K562 (cell line): ENCODE data around the gene CCNK. TPM values are rescaled to one million over a fixed set of nuclear protein-coding genes. Genes with fewer than 3 reads are reported as not detected.

Experiments used
- BCOR ChIP-seq: fragments of 450-650 bp; IDR thresholded peaks from 2 replicates; pipeline ENCODE4 v1.6.1; 2016
- C11orf30 ChIP-seq: fragments of 450-650 bp; IDR thresholded peaks from 2 replicates; pipeline ENCODE4 v1.6.1; 2016; ENCODE audit warnings: low read depth, mild to moderate bottlenecking
- CHD4 ChIP-seq: fragments of 200-600 bp; sonication (generic); IDR thresholded peaks from 3 replicates; pipeline ENCODE4 v1.6.1; 2012; ENCODE audit warnings: low read depth, mild to moderate bottlenecking, mixed read lengths, low read length, inconsistent platforms; ENCODE audit not compliant: insufficient read depth, insufficient replicate concordance, poor library complexity, severe bottlenecking
- E2F3 ChIP-seq: fragments of 250-450 bp; sonication (Bioruptor Pico); IDR thresholded peaks from 2 replicates; pipeline ENCODE4 v1.4.0; 2020; ENCODE audit warnings: mild to moderate bottlenecking
- MAFK ChIP-seq: IDR thresholded peaks from 2 replicates; pipeline ENCODE4 v1.6.1; 2011; ENCODE audit warnings: low read length, improper control_type of control experiment
- SETDB1 ChIP-seq: IDR thresholded peaks from one replicate; pipeline ENCODE4 v1.6.1; 2012; ENCODE audit warnings: low read length, control low read depth, inconsistent platforms
- SIX5 ChIP-seq, 2 experiments: IDR thresholded peaks; 2 replicates each; pipeline ENCODE4 v1.6.1; 2011; ENCODE audit warnings: low read length in 2 of 2, borderline replicate concordance in 1 of 2, low read depth in 1 of 2, mild to moderate bottlenecking in 1 of 2, moderate library complexity in 1 of 2; ENCODE audit not compliant: insufficient read depth in 1 of 2
- ZBTB11 ChIP-seq, 3 experiments: fragments of 200-800 bp in 1 of 3; fragments of 250-450 bp in 1 of 3; fragments of 450-650 bp in 1 of 3; sonication (Bioruptor Pico) in 1 of 3; sonication (Bioruptor generic) in 1 of 3; formaldehyde crosslinking in 1 of 3; IDR thresholded peaks; 2 replicates each; pipeline versions ENCODE4 v1.6.1 to v1.8.0; 2016 to 2022; ENCODE audit warnings: mild to moderate bottlenecking in 2 of 3, missing genetic modification characterization in 2 of 3, missing compliant biosample characterization in 1 of 3, moderate library complexity in 1 of 3
- ZNF316 ChIP-seq: fragments of 450-650 bp; IDR thresholded peaks from 2 replicates; pipeline ENCODE4 v1.6.1; 2016
- ZNF431 ChIP-seq: sonication (generic); formaldehyde crosslinking; IDR thresholded peaks from 2 replicates; pipeline ENCODE4 v1.8.0; 2022; ENCODE audit warnings: mild to moderate bottlenecking, missing genetic modification reagents
- ZNF717 ChIP-seq: fragments of 250-450 bp; sonication (Bioruptor Pico); IDR thresholded peaks from 2 replicates; pipeline ENCODE4 v1.5.0; 2021
- ZSCAN32 ChIP-seq: fragments of 450-650 bp; formaldehyde crosslinking; IDR thresholded peaks from 2 replicates; pipeline ENCODE4 v1.4.0; 2020; ENCODE audit warnings: mild to moderate bottlenecking, moderate library complexity
- polyA plus RNA-seq, 8 experiments: library from polyadenylated mRNA; depleted of rRNA in 4 of 8; stranded (reverse) in 5 of 8; unstranded in 3 of 8; fragments of >200 nt; fragmentation: Nextera tagmentation in 2 of 8; fragmentation: Illumina TruSeq in 1 of 8; extraction: Ambion mirVana in 2 of 8; extraction: Trizol in 1 of 8; gene quantifications; 2 replicates each; pipeline versions ENCODE4 v1.2.1 to v1.2.3, GENCODE V29; 2011 to 2014; ENCODE audit warnings: inconsistent platforms in 1 of 8, missing spikeins in 1 of 8
- total RNA-seq, 7 experiments: library from RNA; depleted of rRNA in 6 of 7; stranded (reverse); fragments of >200 nt in 6 of 7; fragmentation: Illumina TruSeq in 2 of 7; extraction: Trizol in 2 of 7; gene quantifications; 2 replicates each; pipeline versions ENCODE4 v1.2.1 to v1.2.3, GENCODE V29; 2011 to 2021; ENCODE audit warnings: low replicate concordance in 1 of 7
- TF ChIP-seq, protein P1 (sequence below): fragments of 250-450 bp; sonication (Bioruptor Pico); IDR thresholded peaks from 2 replicates; pipeline ENCODE4 v1.4.0; 2020; ENCODE audit warnings: mild to moderate bottlenecking, moderate library complexity

CCNK gene
- total and polyA plus RNA-seq, 9 of the 15 experiments (the other 6 are each of a cell fraction or from before 2014, with no cell fraction given) = 5.8 to 84.2 (median 16.4) TPM

GRCh38 chr14:99479160-99479905, 1.9 kb upstream of the CCNK start (continued):
- TF ChIP-seq ZBTB11 (CRISPR knock-in tag; IDR thresholded peaks at IDR 0.05) = no peak
- 0 out of 2 replicates have a peak, but pooled peaks have one; percentile 11 for TF ChIP-seq MAFK
- TF ChIP-seq, protein P1, sequence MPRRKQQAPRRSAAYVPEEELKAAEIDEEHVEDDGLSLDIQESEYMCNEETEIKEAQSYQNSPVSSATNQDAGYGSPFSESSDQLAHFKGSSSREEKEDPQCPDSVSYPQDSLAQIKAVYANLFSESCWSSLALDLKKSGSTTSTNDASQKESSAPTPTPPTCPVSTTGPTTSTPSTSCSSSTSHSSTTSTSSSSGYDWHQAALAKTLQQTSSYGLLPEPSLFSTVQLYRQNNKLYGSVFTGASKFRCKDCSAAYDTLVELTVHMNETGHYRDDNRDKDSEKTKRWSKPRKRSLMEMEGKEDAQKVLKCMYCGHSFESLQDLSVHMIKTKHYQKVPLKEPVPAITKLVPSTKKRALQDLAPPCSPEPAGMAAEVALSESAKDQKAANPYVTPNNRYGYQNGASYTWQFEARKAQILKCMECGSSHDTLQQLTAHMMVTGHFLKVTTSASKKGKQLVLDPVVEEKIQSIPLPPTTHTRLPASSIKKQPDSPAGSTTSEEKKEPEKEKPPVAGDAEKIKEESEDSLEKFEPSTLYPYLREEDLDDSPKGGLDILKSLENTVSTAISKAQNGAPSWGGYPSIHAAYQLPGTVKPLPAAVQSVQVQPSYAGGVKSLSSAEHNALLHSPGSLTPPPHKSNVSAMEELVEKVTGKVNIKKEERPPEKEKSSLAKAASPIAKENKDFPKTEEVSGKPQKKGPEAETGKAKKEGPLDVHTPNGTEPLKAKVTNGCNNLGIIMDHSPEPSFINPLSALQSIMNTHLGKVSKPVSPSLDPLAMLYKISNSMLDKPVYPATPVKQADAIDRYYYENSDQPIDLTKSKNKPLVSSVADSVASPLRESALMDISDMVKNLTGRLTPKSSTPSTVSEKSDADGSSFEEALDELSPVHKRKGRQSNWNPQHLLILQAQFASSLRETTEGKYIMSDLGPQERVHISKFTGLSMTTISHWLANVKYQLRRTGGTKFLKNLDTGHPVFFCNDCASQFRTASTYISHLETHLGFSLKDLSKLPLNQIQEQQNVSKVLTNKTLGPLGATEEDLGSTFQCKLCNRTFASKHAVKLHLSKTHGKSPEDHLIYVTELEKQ (CRISPR knock-in tag) = no peak
- TF ChIP-seq SETDB1 = no peak
- no peak for TF ChIP-seq SIX5 (IDR thresholded peaks at IDR 0.05; ENCODE audit: borderline replicate concordance in 1 of 2, insufficient read depth in 1 of 2, low read depth in 1 of 2, low read length in 2 of 2)
- TF ChIP-seq C11orf30 = peak; percentile 64
- no peak for TF ChIP-seq BCOR
- no peak for TF ChIP-seq ZSCAN32 (CRISPR knock-in tag)
- no peak for TF ChIP-seq E2F3 (CRISPR knock-in tag)
- no peak for TF ChIP-seq CHD4
- TF ChIP-seq ZNF431 (CRISPR knock-in tag) = no peak
- TF ChIP-seq ZNF316 = peak; percentile 81
- TF ChIP-seq ZNF717 (CRISPR knock-in tag) = no peak
- TF ChIP-seq, all 486 proteins: peak for 4
